ENCODE data around the gene ALMS1.
"Not testable (repeated sequence)": the region's sequence is repeated elsewhere in the genome, so short reads cannot be mapped to it uniquely, and the experiment has no call there.

ALMS1 gene

GRCh38 chr2:73426176-73426575 lies 40.5 kb downstream of the ALMS1 start:
- no peak overlapping the region for H3K4me3 Mint-ChIP-seq
- H3K36me3 Mint-ChIP-seq, result peaks cover 20% of the 10 kb centered on the region
- H3K9me3 Mint-ChIP-seq (ENCODE audit: low read depth), result no peaks in the 10 kb centered on the region
- no peak overlapping the region for H3K27ac Mint-ChIP-seq
- no peaks in the 10 kb centered on the region for H3K4me1 Mint-ChIP-seq (ENCODE audit: low read depth)
- H3K27me3 Mint-ChIP-seq, result no peaks in the 10 kb centered on the region

- Mint-ChIP-seq H3K4me3 (no peak overlapping the region), H3K27ac (no peak overlapping the region), H3K9me3 (ENCODE audit: low read depth) (no peaks in the 10 kb centered on the region), H3K4me1 (ENCODE audit: low read depth) (no peaks in the 10 kb centered on the region), H3K36me3 (peaks cover 11% of the 10 kb centered on the region), H3K27me3 (no peaks in the 10 kb centered on the region)
These were observed 50.4 kb downstream of the ALMS1 start for GRCh38 chr2:73436019-73436418.

- Mint-ChIP-seq H3K4me3 (no peak overlapping the region), H3K27me3 (no peaks in the 10 kb centered on the region), H3K4me1 (ENCODE audit: low read depth) (no peaks in the 10 kb centered on the region), H3K27ac (no peak overlapping the region), H3K9me3 (ENCODE audit: low read depth) (no peaks in the 10 kb centered on the region), H3K36me3 (peaks cover 24% of the 10 kb centered on the region)
These were observed 58.6 kb downstream of the ALMS1 start for GRCh38 chr2:73444202-73444601.

GRCh38 chr2:73448856-73449255 lies 63.2 kb downstream of the ALMS1 start:
- Mint-ChIP-seq H3K9me3 (ENCODE audit: low read depth) (no peaks in the 10 kb centered on the region), H3K27me3 (no peaks in the 10 kb centered on the region), H3K36me3 (peaks cover 42% of the 10 kb centered on the region), H3K4me1 (ENCODE audit: low read depth) (no peaks in the 10 kb centered on the region), H3K4me3 (no peak overlapping the region), H3K27ac (no peak overlapping the region)

- H3K27ac Mint-ChIP-seq, result no peak overlapping the region
These were observed 63.8 kb downstream of the ALMS1 start for GRCh38 chr2:73449404-73449803.

GRCh38 chr2:73451263-73451972 lies 65.8 kb downstream of the ALMS1 start:
- no peaks in the 10 kb centered on the region for H3K4me1 Mint-ChIP-seq (ENCODE audit: low read depth)
- H3K36me3 Mint-ChIP-seq, result peaks cover 53% of the 10 kb centered on the region
- no peak overlapping the region for H3K27ac Mint-ChIP-seq
- H3K27me3 Mint-ChIP-seq, result no peaks in the 10 kb centered on the region
- H3K9me3 Mint-ChIP-seq (ENCODE audit: low read depth), result no peaks in the 10 kb centered on the region
- H3K4me3 Mint-ChIP-seq, result no peak overlapping the region

More at GRCh38 chr2:73449404-73449803, 63.8 kb downstream of the ALMS1 start:
- H3K4me3 Mint-ChIP-seq, result no peak overlapping the region
- no peaks in the 10 kb centered on the region for H3K4me1 Mint-ChIP-seq (ENCODE audit: low read depth)
- H3K27me3 Mint-ChIP-seq, result no peaks in the 10 kb centered on the region
- H3K9me3 Mint-ChIP-seq (ENCODE audit: low read depth), result no peaks in the 10 kb centered on the region
- H3K36me3 Mint-ChIP-seq, result peaks cover 45% of the 10 kb centered on the region

GRCh38 chr2:73457982-73458381 lies 72.3 kb downstream of the ALMS1 start:
- Mint-ChIP-seq H3K36me3 (peaks cover 37% of the 10 kb centered on the region), H3K27me3 (no peaks in the 10 kb centered on the region), H3K27ac (no peak overlapping the region), H3K4me1 (ENCODE audit: low read depth) (no peaks in the 10 kb centered on the region), H3K9me3 (ENCODE audit: low read depth) (no peaks in the 10 kb centered on the region), H3K4me3 (no peak overlapping the region)

- not testable (repeated sequence) for H3K4me3 Mint-ChIP-seq; H3K27ac Mint-ChIP-seq; H3K27me3 Mint-ChIP-seq; H3K9me3 Mint-ChIP-seq (ENCODE audit: low read depth); H3K4me1 Mint-ChIP-seq (ENCODE audit: low read depth)
- peaks cover 13% of the 10 kb centered on the region for H3K36me3 Mint-ChIP-seq
These were observed 76.8 kb downstream of the ALMS1 start for GRCh38 chr2:73462388-73462787.

- H3K9me3 Mint-ChIP-seq (ENCODE audit: low read depth), result no peaks in the 10 kb centered on the region
- H3K4me3 Mint-ChIP-seq, result no peak overlapping the region
- H3K36me3 Mint-ChIP-seq, result no peaks in the 10 kb centered on the region
- no peaks in the 10 kb centered on the region for H3K4me1 Mint-ChIP-seq (ENCODE audit: low read depth)
- H3K27ac Mint-ChIP-seq, result no peak overlapping the region
- H3K27me3 Mint-ChIP-seq, result no peaks in the 10 kb centered on the region
These were observed 82.7 kb downstream of the ALMS1 start for GRCh38 chr2:73468376-73468775.

GRCh38 chr2:73483874-73484273 lies 98.2 kb downstream of the ALMS1 start:
- not testable (repeated sequence) for H3K4me1 Mint-ChIP-seq (ENCODE audit: low read depth); H3K27me3 Mint-ChIP-seq; H3K27ac Mint-ChIP-seq; H3K4me3 Mint-ChIP-seq; H3K9me3 Mint-ChIP-seq (ENCODE audit: low read depth)
- H3K36me3 Mint-ChIP-seq, result peaks cover 26% of the 10 kb centered on the region

- Mint-ChIP-seq H3K9me3 (ENCODE audit: low read depth) (peaks cover 2% of the 10 kb centered on the region), H3K4me3 (no peak overlapping the region), H3K36me3 (peaks cover 43% of the 10 kb centered on the region), H3K27me3 (no peaks in the 10 kb centered on the region), H3K4me1 (ENCODE audit: low read depth) (peaks cover 5% of the 10 kb centered on the region), H3K27ac (no peak overlapping the region)
These were observed 101.5 kb downstream of the ALMS1 start for GRCh38 chr2:73487112-73487657.

GRCh38 chr2:73488079-73488478 lies 102.4 kb downstream of the ALMS1 start:
- Mint-ChIP-seq H3K27ac (no peak overlapping the region), H3K4me1 (ENCODE audit: low read depth) (peaks cover 5% of the 10 kb centered on the region), H3K27me3 (no peaks in the 10 kb centered on the region), H3K9me3 (ENCODE audit: low read depth) (peaks cover 2% of the 10 kb centered on the region), H3K36me3 (peaks cover 46% of the 10 kb centered on the region), H3K4me3 (no peak overlapping the region)

GRCh38 chr2:73489053-73489452 lies 103.4 kb downstream of the ALMS1 start:
- no peaks in the 10 kb centered on the region for H3K27me3 Mint-ChIP-seq
- H3K36me3 Mint-ChIP-seq, result peaks cover 49% of the 10 kb centered on the region
- peaks cover 8% of the 10 kb centered on the region for H3K4me1 Mint-ChIP-seq (ENCODE audit: low read depth)
- peaks cover 2% of the 10 kb centered on the region for H3K9me3 Mint-ChIP-seq (ENCODE audit: low read depth)
- H3K4me3 Mint-ChIP-seq, result no peak overlapping the region
- no peak overlapping the region for H3K27ac Mint-ChIP-seq

GRCh38 chr2:73494031-73494430 lies 108.4 kb downstream of the ALMS1 start:
- peaks cover 9% of the 10 kb centered on the region for H3K4me1 Mint-ChIP-seq (ENCODE audit: low read depth)
- H3K27me3 Mint-ChIP-seq, result no peaks in the 10 kb centered on the region
- no peak overlapping the region for H3K4me3 Mint-ChIP-seq
- no peak overlapping the region for H3K27ac Mint-ChIP-seq
- peaks cover 44% of the 10 kb centered on the region for H3K36me3 Mint-ChIP-seq
- H3K9me3 Mint-ChIP-seq (ENCODE audit: low read depth), result peaks cover 6% of the 10 kb centered on the region

- Mint-ChIP-seq H3K4me1 (ENCODE audit: low read depth) (no peaks in the 10 kb centered on the region), H3K4me3 (no peak overlapping the region), H3K27ac (no peak overlapping the region), H3K36me3 (peaks cover 40% of the 10 kb centered on the region), H3K27me3 (no peaks in the 10 kb centered on the region), H3K9me3 (ENCODE audit: low read depth) (peaks cover 8% of the 10 kb centered on the region)
These were observed 118.4 kb downstream of the ALMS1 start for GRCh38 chr2:73503992-73504570.

- H3K9me3 Mint-ChIP-seq (ENCODE audit: low read depth); H3K4me1 Mint-ChIP-seq (ENCODE audit: low read depth); H3K4me3 Mint-ChIP-seq; H3K27ac Mint-ChIP-seq; H3K27me3 Mint-ChIP-seq: not testable (repeated sequence)
- peaks cover 44% of the 10 kb centered on the region for H3K36me3 Mint-ChIP-seq
These were observed 119.2 kb downstream of the ALMS1 start for GRCh38 chr2:73504850-73505249.
